HG03520 (cell line): Measurements from ENCODE around the gene TRABD.
A peak's percentile ranks its signal among the peaks of the same experiment; 100 is the strongest.
"Not testable (repeated sequence)": the region's sequence is repeated elsewhere in the genome, so short reads cannot be mapped to it uniquely, and the experiment has no call there.

Experiments
- ATAC-seq: cut with Tn5 transposase; IDR thresholded peaks from one replicate; pipeline ENCODE4 v1.9.1; 2021; ENCODE audit warnings: mild to moderate bottlenecking, moderate library complexity; ENCODE audit not compliant: unreplicated experiment

Gene TRABD

GRCh38 chr22:50200461-50201190, 14.9 kb downstream of the TRABD start, which contains the start of gene SELENOO:
Gene SELENOO (plus strand): TSS chr22:50201011. CDS start chr22:50201037, 26 bp downstream.
- ATAC-seq: peak; percentile 63

GRCh38 chr22:50201191-50202129, 15.7 kb downstream of the TRABD start:
- ATAC-seq: peak; percentile 17

GRCh38 chr22:50202130-50202666, 16.5 kb downstream of the TRABD start:
- no peak for ATAC-seq

GRCh38 chr22:50203288-50203687, 17.6 kb downstream of the TRABD start:
- no peak for ATAC-seq

GRCh38 chr22:50204571-50204970, 18.9 kb downstream of the TRABD start:
- ATAC-seq: no peak

GRCh38 chr22:50204998-50205397, 19.3 kb downstream of the TRABD start:
- ATAC-seq: not testable (repeated sequence)

GRCh38 chr22:50205781-50206569, 20.3 kb downstream of the TRABD start:
- ATAC-seq: no peak

GRCh38 chr22:50206599-50206998, 20.9 kb downstream of the TRABD start:
- ATAC-seq: no peak

- no peak for ATAC-seq
Measured at GRCh38 chr22:50207383-50208140, 21.8 kb downstream of the TRABD start.

GRCh38 chr22:50208430-50208938, 22.8 kb downstream of the TRABD start:
- no peak for ATAC-seq

GRCh38 chr22:50208939-50209892, 23.5 kb downstream of the TRABD start:
- ATAC-seq: no peak

GRCh38 chr22:50209893-50210292, 24.2 kb downstream of the TRABD start:
- ATAC-seq: no peak

GRCh38 chr22:50210378-50211139, 24.8 kb downstream of the TRABD start:
- ATAC-seq: no peak

GRCh38 chr22:50211147-50211546, 25.4 kb downstream of the TRABD start:
- ATAC-seq: no peak

- no peak for ATAC-seq
Measured at GRCh38 chr22:50213263-50213662, 27.6 kb downstream of the TRABD start.

- ATAC-seq: no peak
Measured at GRCh38 chr22:50215297-50216054, 29.8 kb downstream of the TRABD start.

- no peak for ATAC-seq
Measured at GRCh38 chr22:50216055-50216683, 30.5 kb downstream of the TRABD start.
